Trophoblast cell (in vitro differentiated cells and primary cell): ENCODE measurements around the gene FIGNL1.

Source experiments
- DNase-seq, 2 donors: peaks; one replicate each; pipeline ENCODE4 v3.0.0-alpha.2; 2016
- H2AFZ ChIP-seq: 2 replicates; pipeline ENCODE4 v1.6.1; 2013; ENCODE audit warnings: low read length, moderate library complexity, mild to moderate bottlenecking; ENCODE audit not compliant: insufficient read depth, poor library complexity
- H2AK5ac ChIP-seq: 2 replicates; pipeline ENCODE4 v1.6.1; 2013; ENCODE audit warnings: mild to moderate bottlenecking, low read length
- H2BK120ac ChIP-seq: 2 replicates; pipeline ENCODE4 v1.6.1; 2013; ENCODE audit warnings: low read length, mild to moderate bottlenecking, moderate library complexity; ENCODE audit not compliant: insufficient read depth, poor library complexity
- H2BK12ac ChIP-seq: 2 replicates; pipeline ENCODE4 v1.6.1; 2013; ENCODE audit warnings: mild to moderate bottlenecking, low read length, moderate library complexity
- H2BK5ac ChIP-seq: 2 replicates; pipeline ENCODE4 v1.6.1; 2013; ENCODE audit warnings: low read length, low read depth, moderate library complexity, mild to moderate bottlenecking; ENCODE audit not compliant: poor library complexity
- H3K14ac ChIP-seq: 2 replicates; pipeline ENCODE4 v1.6.1; 2013; ENCODE audit warnings: mild to moderate bottlenecking, low read length
- H3K18ac ChIP-seq: 2 replicates; pipeline ENCODE4 v1.6.1; 2013; ENCODE audit warnings: mild to moderate bottlenecking, low read length
- H3K23ac ChIP-seq: 2 replicates; pipeline ENCODE4 v1.6.1; 2013; ENCODE audit warnings: low read length
- H3K27ac ChIP-seq: 2 replicates; pipeline ENCODE4 v1.5.1; 2013; ENCODE audit warnings: low read depth, mild to moderate bottlenecking, inconsistent platforms, low read length, moderate library complexity
- H3K27me3 ChIP-seq: 2 replicates; pipeline ENCODE4 v1.6.1; 2013; ENCODE audit warnings: inconsistent platforms, mild to moderate bottlenecking, low read length, moderate library complexity; ENCODE audit not compliant: insufficient read depth
- H3K36me3 ChIP-seq, 2 experiments: 1 replicate in 1 of 2; 2 replicates in 1 of 2; pipeline ENCODE4 v1.6.1; 2013; ENCODE audit warnings: low read length in 2 of 2, mild to moderate bottlenecking in 2 of 2, moderate library complexity in 1 of 2; ENCODE audit not compliant: insufficient read depth in 2 of 2, control insufficient read depth in 1 of 2
- H3K4ac ChIP-seq: 2 replicates; pipeline ENCODE4 v1.6.1; 2013; ENCODE audit warnings: low read depth, mild to moderate bottlenecking, low read length, moderate library complexity
- H3K4me1 ChIP-seq, 2 experiments: 1 replicate in 1 of 2; 2 replicates in 1 of 2; pipeline ENCODE4 v1.6.1; 2013; ENCODE audit warnings: low read length in 2 of 2, mild to moderate bottlenecking in 2 of 2, moderate library complexity in 1 of 2; ENCODE audit not compliant: insufficient read depth in 2 of 2, control insufficient read depth in 1 of 2
- H3K4me2 ChIP-seq: 2 replicates; pipeline ENCODE4 v1.6.1; 2013; ENCODE audit warnings: inconsistent platforms, mild to moderate bottlenecking, low read length, moderate library complexity
- H3K4me3 ChIP-seq: 2 replicates; pipeline ENCODE4 v1.5.1; 2013; ENCODE audit warnings: mild to moderate bottlenecking, low read depth, low read length, inconsistent platforms
- H3K79me1 ChIP-seq: one replicate; pipeline ENCODE4 v1.6.1; 2013; ENCODE audit warnings: low read length
- H3K79me2 ChIP-seq: 2 replicates; pipeline ENCODE4 v1.6.1; 2013; ENCODE audit warnings: low read length, mild to moderate bottlenecking; ENCODE audit not compliant: control insufficient read depth, insufficient read depth, poor library complexity
- H3K9ac ChIP-seq: 2 replicates; pipeline ENCODE4 v1.6.1; 2013; ENCODE audit warnings: mild to moderate bottlenecking, low read length
- H3K9me3 ChIP-seq: 2 replicates; pipeline ENCODE4 v1.6.1; 2013; ENCODE audit warnings: low read depth, mild to moderate bottlenecking, control low read depth, inconsistent platforms, low read length; ENCODE audit not compliant: insufficient read depth
- H4K12ac ChIP-seq: 2 replicates; pipeline ENCODE4 v1.6.1; 2013; ENCODE audit warnings: low read depth, mild to moderate bottlenecking, low read length, moderate library complexity
- H4K8ac ChIP-seq: 2 replicates; pipeline ENCODE4 v1.6.1; 2013; ENCODE audit warnings: low read depth, mild to moderate bottlenecking, low read length, moderate library complexity
- H4K91ac ChIP-seq: one replicate; pipeline ENCODE4 v1.6.1; 2013; ENCODE audit warnings: low read depth, mild to moderate bottlenecking, low read length, moderate library complexity
- WGBS: extraction: QIAGEN DNeasy Blood & Tissue Kit; methylation state at CpG from one replicate; pipeline ENCODE4 v1.1.7; 2013; ENCODE audit warnings: missing lambda C conversion rate; ENCODE audit not compliant: insufficient read length, insufficient coverage; ENCODE audit errors: extremely low coverage; 5-methylcytosine and 5-hydroxymethylcytosine counted together

The FIGNL1 gene

GRCh38 chr7:50422858-50423257 lies 27.3 kb downstream of the FIGNL1 start:
- WGBS: no CpG with 5 or more reads among the region's 6 CpGs
- H3K27ac ChIP-seq: no peak overlapping the region

DNA sequence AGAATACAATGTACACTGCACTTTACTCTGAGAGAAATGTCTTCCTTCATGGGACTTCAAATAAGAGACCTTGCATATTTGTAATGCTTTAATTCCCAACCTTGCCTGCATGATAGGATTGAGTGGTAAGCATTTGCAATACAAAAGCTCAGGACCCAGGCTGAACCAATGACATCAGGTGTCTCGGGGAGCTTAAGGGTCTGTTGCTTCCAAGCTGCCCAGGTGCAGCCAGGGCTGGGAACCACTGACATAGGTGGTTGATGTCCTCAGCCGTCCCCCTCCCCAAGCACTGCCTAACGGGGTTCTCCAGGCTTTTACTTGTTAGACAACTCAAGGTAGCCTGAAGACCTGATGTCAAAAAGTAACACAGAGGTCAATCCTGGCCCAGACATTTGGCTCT lies 29.1 kb downstream of the FIGNL1 start:
- H3K4me3 ChIP-seq: no peak overlapping the region
- no peak overlapping the region for H2BK5ac ChIP-seq
- no peak overlapping the region for H4K12ac ChIP-seq
- H3K23ac ChIP-seq: no peak overlapping the region
- no peak overlapping the region for H4K8ac ChIP-seq
- H3K4me2 ChIP-seq: no peak overlapping the region
- H2AFZ ChIP-seq: no peak overlapping the region
- H4K91ac ChIP-seq: no peak overlapping the region
- WGBS: no CpG with 5 or more reads among the region's 3 CpGs
- DNase-seq: no peak
- H3K9me3 ChIP-seq: no peaks in the 10 kb centered on the region
- H2BK12ac ChIP-seq: no peak overlapping the region
- H3K36me3 ChIP-seq: no peaks in the 10 kb centered on the region
- H2BK120ac ChIP-seq: no peak overlapping the region
- no peak overlapping the region for H3K18ac ChIP-seq
- no peak overlapping the region for H3K9ac ChIP-seq
- no peaks in the 10 kb centered on the region for H3K79me1 ChIP-seq
- H3K27me3 ChIP-seq: no peaks in the 10 kb centered on the region
- H3K4me1 ChIP-seq: peaks cover 4 to 9% of the 10 kb centered on the region in 2 experiments
- H3K79me2 ChIP-seq: no peaks in the 10 kb centered on the region
- H2AK5ac ChIP-seq: no peak overlapping the region
- no peak overlapping the region for H3K27ac ChIP-seq
- H3K4ac ChIP-seq: no peak overlapping the region
- no peak overlapping the region for H3K14ac ChIP-seq

More at GRCh38 chr7:50422858-50423257, 27.3 kb downstream of the FIGNL1 start:
- H3K79me1 ChIP-seq: no peaks in the 10 kb centered on the region
- no peak overlapping the region for H4K91ac ChIP-seq
- no peak overlapping the region for H4K8ac ChIP-seq
- no peak for DNase-seq
- no peak overlapping the region for H3K4ac ChIP-seq
- H2BK5ac ChIP-seq: no peak overlapping the region
- no peaks in the 10 kb centered on the region for H3K79me2 ChIP-seq
- H3K14ac ChIP-seq: no peak overlapping the region
- H3K4me1 ChIP-seq: peaks cover 0 to 4% of the 10 kb centered on the region in 2 experiments
- H3K18ac ChIP-seq: no peak overlapping the region
- H3K4me2 ChIP-seq: no peak overlapping the region
- H2BK12ac ChIP-seq: no peak overlapping the region
- no peak overlapping the region for H2BK120ac ChIP-seq
- no peak overlapping the region for H2AFZ ChIP-seq
- H3K9me3 ChIP-seq: no peaks in the 10 kb centered on the region
- no peak overlapping the region for H3K9ac ChIP-seq
- no peak overlapping the region for H2AK5ac ChIP-seq
- no peaks in the 10 kb centered on the region for H3K27me3 ChIP-seq
- H3K23ac ChIP-seq: no peak overlapping the region
- H3K36me3 ChIP-seq: no peaks in the 10 kb centered on the region
- no peak overlapping the region for H3K4me3 ChIP-seq
- no peak overlapping the region for H4K12ac ChIP-seq

GRCh38 chr7:50418526-50419290 lies 31.4 kb downstream of the FIGNL1 start:
- H3K27ac ChIP-seq: no peak overlapping the region
- no peaks in the 10 kb centered on the region for H3K79me2 ChIP-seq
- no peak overlapping the region for H3K9ac ChIP-seq
- no peak overlapping the region for H2AK5ac ChIP-seq
- H3K9me3 ChIP-seq: no peaks in the 10 kb centered on the region
- no peak overlapping the region for H3K18ac ChIP-seq
- no peak overlapping the region for H2BK120ac ChIP-seq
- H3K27me3 ChIP-seq: no peaks in the 10 kb centered on the region
- no peak overlapping the region for H2AFZ ChIP-seq
- H3K4me2 ChIP-seq: no peak overlapping the region
- no peak overlapping the region for H2BK12ac ChIP-seq
- no peak overlapping the region for H3K23ac ChIP-seq
- no peaks in the 10 kb centered on the region for H3K79me1 ChIP-seq
- H3K4ac ChIP-seq: no peak overlapping the region
- H3K4me1 ChIP-seq: peaks cover 4 to 9% of the 10 kb centered on the region in 2 experiments
- no CpG with 5 or more reads among the region's 14 CpGs for WGBS
- no peak overlapping the region for H3K14ac ChIP-seq
- H4K91ac ChIP-seq: no peak overlapping the region
- no peak for DNase-seq
- H3K4me3 ChIP-seq: no peak overlapping the region
- H3K36me3 ChIP-seq: no peaks in the 10 kb centered on the region
- H4K12ac ChIP-seq: no peak overlapping the region
- H4K8ac ChIP-seq: no peak overlapping the region
- H2BK5ac ChIP-seq: no peak overlapping the region

GRCh38 chr7:50418086-50418515 lies 32.0 kb downstream of the FIGNL1 start:
- no peak overlapping the region for H2BK12ac ChIP-seq
- no peak overlapping the region for H4K91ac ChIP-seq
- no peaks in the 10 kb centered on the region for H3K79me1 ChIP-seq
- peaks cover 4 to 9% of the 10 kb centered on the region in 2 experiments for H3K4me1 ChIP-seq
- peak; percentile 69 to 88 for DNase-seq
- no peak overlapping the region for H3K27ac ChIP-seq
- H3K79me2 ChIP-seq: no peaks in the 10 kb centered on the region
- no peak overlapping the region for H2BK120ac ChIP-seq
- no peak overlapping the region for H2BK5ac ChIP-seq
- no peak overlapping the region for H2AFZ ChIP-seq
- no CpG with 5 or more reads among the region's 4 CpGs for WGBS
- no peak overlapping the region for H4K12ac ChIP-seq
- no peak overlapping the region for H3K4me3 ChIP-seq
- no peak overlapping the region for H3K4ac ChIP-seq
- no peak overlapping the region for H3K14ac ChIP-seq
- no peak overlapping the region for H3K9ac ChIP-seq
- no peak overlapping the region for H2AK5ac ChIP-seq
- no peaks in the 10 kb centered on the region for H3K36me3 ChIP-seq
- H3K18ac ChIP-seq: no peak overlapping the region
- no peaks in the 10 kb centered on the region for H3K9me3 ChIP-seq
- no peak overlapping the region for H4K8ac ChIP-seq
- no peak overlapping the region for H3K23ac ChIP-seq
- H3K27me3 ChIP-seq: no peaks in the 10 kb centered on the region
- H3K4me2 ChIP-seq: no peak overlapping the region
